Gastrocnemius medialis (tissue), 4 donors: ENCODE data around the gene DDX11. TPM values are rescaled to one million over a fixed set of nuclear protein-coding genes. Genes with fewer than 3 reads are reported as not detected.
"Not testable (repeated sequence)": the region's sequence is repeated elsewhere in the genome, so short reads cannot be mapped to it uniquely, and the experiment has no call there.

Source experiments
- ATAC-seq, 2 donors: fragments of 150-250 bp; one replicate each; pipeline ENCODE4 v1.9.1; 2016
- DNase-seq, 2 donors: peaks; one replicate each; pipeline ENCODE4 v3.0.0-alpha.2; 2019
- H3K27ac ChIP-seq, 4 donors: fragments of 200-600 bp; sonication (generic); 1 replicate in 1 of 4; 2 replicates in 3 of 4; pipeline ENCODE4 v1.5.1; 2016 to 2018; ENCODE audit warnings: mild to moderate bottlenecking in 2 of 4, moderate library complexity in 1 of 4
- H3K27me3 ChIP-seq, 3 donors: fragments of 200-600 bp; sonication (generic) in 2 of 3; 1 replicate in 1 of 3; 2 replicates in 2 of 3; pipeline versions ENCODE4 v1.5.1 to v1.6.0; 2016 to 2019; ENCODE audit warnings: mild to moderate bottlenecking in 1 of 3, moderate library complexity in 1 of 3
- H3K36me3 ChIP-seq, 2 donors: fragments of 200-600 bp; sonication (generic) in 1 of 2; one replicate each; pipeline ENCODE4 v1.5.1; 2017 to 2018
- H3K4me1 ChIP-seq, 2 donors: fragments of 200-600 bp; sonication (generic) in 1 of 2; one replicate each; pipeline ENCODE4 v1.5.1; 2016 to 2017; ENCODE audit warnings: mild to moderate bottlenecking in 2 of 2
- H3K4me3 ChIP-seq, 4 donors: fragments of 200-600 bp; sonication (generic) in 3 of 4; 1 replicate in 1 of 4; 2 replicates in 3 of 4; pipeline ENCODE4 v1.5.1; 2016 to 2019; ENCODE audit warnings: mild to moderate bottlenecking in 2 of 4
- H3K9me3 ChIP-seq, 3 donors: fragments of 200-600 bp; sonication (generic) in 2 of 3; 1 replicate in 1 of 3; 2 replicates in 2 of 3; pipeline ENCODE4 v1.5.1; 2016 to 2019
- in situ Hi-C, 4 donors: fragments of 200-750 bp; cut with MboI; loops; one replicate each; pipeline versions ENCODE4 v1.15.0 to v1.8.0; 2017; ENCODE audit warnings: low sequenced_read_pairs in 4 of 4
- intact Hi-C: fragments of 100-400 bp; cut with DNase I; formaldehyde crosslinking; loops from one replicate; pipeline ENCODE4 v1.15.1; 2023; ENCODE audit warnings: low total_unique reads
- total RNA-seq, 4 donors: library from RNA; depleted of rRNA; stranded (reverse); fragments of >200 nt; gene quantifications; one replicate each; pipeline versions ENCODE4 v1.1.0 to v1.2.3, GENCODE V29; 2016

The DDX11 gene
- total RNA-seq, 4 donors from 2014 or later, result 5.1 to 29.8 (median 13.3) TPM

- H3K9me3 ChIP-seq, H3K4me1 ChIP-seq, in situ Hi-C loops, H3K36me3 ChIP-seq, ATAC-seq, intact Hi-C loops, DNase-seq, H3K4me3 ChIP-seq, H3K27ac ChIP-seq, H3K27me3 ChIP-seq: not testable (repeated sequence)
Measured at GRCh38 chr12:31144768-31145167, 71.1 kb downstream of the DDX11 start.

GRCh38 chr12:31145296-31145695 is 71.6 kb downstream of the DDX11 start:
- in situ Hi-C loops, result not testable (repeated sequence)

GRCh38 chr12:31147415-31147814 is 73.8 kb downstream of the DDX11 start:
- in situ Hi-C loops, H3K4me1 ChIP-seq, H3K27me3 ChIP-seq, DNase-seq, intact Hi-C loops, H3K27ac ChIP-seq, H3K9me3 ChIP-seq, ATAC-seq, H3K4me3 ChIP-seq, H3K36me3 ChIP-seq: not testable (repeated sequence)

More at GRCh38 chr12:31145296-31145695, 71.6 kb downstream of the DDX11 start:
- H3K4me3 ChIP-seq, H3K27ac ChIP-seq, H3K4me1 ChIP-seq, intact Hi-C loops, H3K9me3 ChIP-seq, H3K36me3 ChIP-seq, H3K27me3 ChIP-seq, DNase-seq, ATAC-seq: not testable (repeated sequence)

GRCh38 chr12:31150766-31151165 is 77.1 kb downstream of the DDX11 start:
- H3K36me3 ChIP-seq, intact Hi-C loops, ATAC-seq, DNase-seq, H3K9me3 ChIP-seq, H3K4me3 ChIP-seq, H3K4me1 ChIP-seq, H3K27ac ChIP-seq, in situ Hi-C loops, H3K27me3 ChIP-seq: not testable (repeated sequence)

Other genes with a start within 250 kb of the DDX11 start
- gene TSPAN11, start 147.1 kb upstream of the DDX11 start, total RNA-seq, result under 1 TPM in 3 of 4 donors, not detected in 1; 0.05 to 0.16 (median 0.07) TPM